Testis (tissue), 2 donors: ENCODE measurements around the gene GATA1.

Experiments
- POLR2A ChIP-seq: fragments of 450-650 bp; IDR thresholded peaks from one replicate; pipeline ENCODE4 v1.6.1; 2017; ENCODE audit warnings: antibody characterized with exemption, mild to moderate bottlenecking, moderate library complexity
- TF ChIP-seq, protein P1 (sequence below), 3 experiments: fragments of 450-650 bp in 2 of 3; fragments of 200-600 bp in 1 of 3; sonication (generic) in 1 of 3; IDR thresholded peaks; one replicate each; pipeline ENCODE4 v1.5.1; 2016 to 2019; ENCODE audit warnings: antibody characterized with exemption in 3 of 3, mild to moderate bottlenecking in 2 of 3, moderate library complexity in 1 of 3

DNA sequence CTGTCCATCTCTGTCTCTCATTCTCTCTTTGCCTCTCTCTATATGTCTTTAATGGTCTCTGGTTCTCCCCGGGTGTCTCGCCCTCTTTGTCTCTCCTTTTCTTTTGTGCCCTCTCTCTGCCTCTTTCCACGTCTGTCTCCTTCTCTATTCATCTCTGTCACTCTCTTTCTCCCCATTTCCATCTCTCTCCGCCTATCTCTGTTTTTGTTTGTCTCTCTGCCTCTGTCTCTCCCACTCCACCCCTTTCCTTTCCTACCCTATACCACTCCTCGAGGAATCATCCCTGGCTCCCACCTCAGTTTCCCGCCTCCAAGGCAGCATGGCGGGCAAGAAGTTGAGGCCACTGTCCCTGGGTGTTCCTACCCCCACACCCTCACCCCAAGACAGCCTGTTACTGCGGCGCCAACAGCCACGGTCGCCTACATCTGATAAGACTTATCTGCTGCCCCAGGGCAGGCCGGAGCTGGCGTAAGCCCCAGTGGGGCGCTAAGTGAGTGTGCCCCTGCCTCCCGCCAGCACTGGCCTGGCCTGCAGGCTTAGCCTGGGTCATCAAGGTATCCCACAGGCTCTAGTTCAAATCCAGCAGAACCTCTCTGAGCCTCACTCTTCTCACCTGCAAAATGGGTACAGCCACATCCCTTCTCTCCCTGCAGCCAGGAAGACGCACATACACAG lies 713 bp upstream of the GATA1 start:
- TF ChIP-seq, protein P1, sequence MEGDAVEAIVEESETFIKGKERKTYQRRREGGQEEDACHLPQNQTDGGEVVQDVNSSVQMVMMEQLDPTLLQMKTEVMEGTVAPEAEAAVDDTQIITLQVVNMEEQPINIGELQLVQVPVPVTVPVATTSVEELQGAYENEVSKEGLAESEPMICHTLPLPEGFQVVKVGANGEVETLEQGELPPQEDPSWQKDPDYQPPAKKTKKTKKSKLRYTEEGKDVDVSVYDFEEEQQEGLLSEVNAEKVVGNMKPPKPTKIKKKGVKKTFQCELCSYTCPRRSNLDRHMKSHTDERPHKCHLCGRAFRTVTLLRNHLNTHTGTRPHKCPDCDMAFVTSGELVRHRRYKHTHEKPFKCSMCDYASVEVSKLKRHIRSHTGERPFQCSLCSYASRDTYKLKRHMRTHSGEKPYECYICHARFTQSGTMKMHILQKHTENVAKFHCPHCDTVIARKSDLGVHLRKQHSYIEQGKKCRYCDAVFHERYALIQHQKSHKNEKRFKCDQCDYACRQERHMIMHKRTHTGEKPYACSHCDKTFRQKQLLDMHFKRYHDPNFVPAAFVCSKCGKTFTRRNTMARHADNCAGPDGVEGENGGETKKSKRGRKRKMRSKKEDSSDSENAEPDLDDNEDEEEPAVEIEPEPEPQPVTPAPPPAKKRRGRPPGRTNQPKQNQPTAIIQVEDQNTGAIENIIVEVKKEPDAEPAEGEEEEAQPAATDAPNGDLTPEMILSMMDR (IDR thresholded peaks at IDR 0.05), result no peak
- no peak for TF ChIP-seq POLR2A
